GM18909 (cell line): ENCODE results near the gene GJC2.

Experiments used
- ATAC-seq: cut with Tn5 transposase; IDR thresholded peaks from one replicate; pipeline ENCODE4 v1.9.1; 2021; ENCODE audit warnings: mild to moderate bottlenecking; ENCODE audit not compliant: unreplicated experiment, poor library complexity

GJC2 gene

DNA sequence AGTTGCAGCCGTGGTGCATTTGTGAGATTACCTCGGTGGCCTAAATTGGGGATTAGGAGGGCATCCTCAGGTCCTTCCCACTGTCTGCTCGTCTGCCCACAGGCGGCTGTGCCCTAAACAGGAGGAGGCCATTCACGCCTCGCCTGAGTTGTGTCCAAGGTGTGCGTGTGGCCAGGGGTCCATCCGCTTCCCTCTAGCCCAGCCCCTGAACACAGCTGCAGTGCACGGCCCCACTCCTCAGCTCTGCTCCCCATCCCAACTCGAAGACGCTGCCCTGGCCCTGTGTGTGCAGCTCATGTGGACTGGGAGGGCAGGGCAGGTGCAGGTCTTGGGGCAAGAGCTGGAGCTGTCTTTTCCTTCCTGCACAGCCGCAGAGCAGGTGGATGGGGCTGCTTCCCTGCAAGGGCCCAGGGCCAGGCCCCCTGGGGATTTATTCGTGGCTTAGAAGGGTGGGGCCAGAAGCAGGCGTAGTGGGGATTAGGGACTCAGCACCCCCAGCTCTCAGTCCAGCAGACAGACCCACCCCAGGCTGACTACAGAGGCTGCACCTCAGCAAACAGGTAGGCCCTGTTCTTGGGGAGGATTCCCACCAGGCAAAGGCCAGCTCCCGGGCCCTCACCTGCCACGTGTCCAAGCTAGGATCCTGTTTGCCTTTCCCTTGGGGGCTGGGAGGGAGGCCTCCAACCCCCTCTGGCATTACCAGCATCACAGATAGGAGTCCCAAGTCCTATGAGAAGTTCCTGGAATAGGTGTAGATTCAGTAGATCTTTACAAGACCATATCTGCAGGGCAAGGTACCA is 5.3 kb upstream of the GJC2 start:
- no peak for ATAC-seq

DNA sequence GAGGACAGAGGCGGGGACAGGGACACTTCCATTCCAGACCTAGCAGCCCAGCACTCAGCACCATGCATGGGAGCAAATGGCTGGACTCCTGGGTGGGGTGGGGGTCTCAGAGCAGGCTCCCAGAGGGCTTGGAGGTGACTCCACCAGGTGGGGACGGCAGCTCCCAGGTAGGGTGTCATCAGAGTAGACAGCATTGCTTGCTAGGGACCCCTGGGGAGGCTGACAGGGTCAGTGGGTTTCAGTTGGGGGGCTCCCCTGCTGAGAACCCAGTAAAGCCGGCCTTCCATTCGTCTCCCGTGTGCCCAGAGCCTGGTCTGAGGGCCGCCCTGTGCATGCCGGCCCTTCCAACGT is 4.8 kb upstream of the GJC2 start:
- ATAC-seq, result no peak

DNA sequence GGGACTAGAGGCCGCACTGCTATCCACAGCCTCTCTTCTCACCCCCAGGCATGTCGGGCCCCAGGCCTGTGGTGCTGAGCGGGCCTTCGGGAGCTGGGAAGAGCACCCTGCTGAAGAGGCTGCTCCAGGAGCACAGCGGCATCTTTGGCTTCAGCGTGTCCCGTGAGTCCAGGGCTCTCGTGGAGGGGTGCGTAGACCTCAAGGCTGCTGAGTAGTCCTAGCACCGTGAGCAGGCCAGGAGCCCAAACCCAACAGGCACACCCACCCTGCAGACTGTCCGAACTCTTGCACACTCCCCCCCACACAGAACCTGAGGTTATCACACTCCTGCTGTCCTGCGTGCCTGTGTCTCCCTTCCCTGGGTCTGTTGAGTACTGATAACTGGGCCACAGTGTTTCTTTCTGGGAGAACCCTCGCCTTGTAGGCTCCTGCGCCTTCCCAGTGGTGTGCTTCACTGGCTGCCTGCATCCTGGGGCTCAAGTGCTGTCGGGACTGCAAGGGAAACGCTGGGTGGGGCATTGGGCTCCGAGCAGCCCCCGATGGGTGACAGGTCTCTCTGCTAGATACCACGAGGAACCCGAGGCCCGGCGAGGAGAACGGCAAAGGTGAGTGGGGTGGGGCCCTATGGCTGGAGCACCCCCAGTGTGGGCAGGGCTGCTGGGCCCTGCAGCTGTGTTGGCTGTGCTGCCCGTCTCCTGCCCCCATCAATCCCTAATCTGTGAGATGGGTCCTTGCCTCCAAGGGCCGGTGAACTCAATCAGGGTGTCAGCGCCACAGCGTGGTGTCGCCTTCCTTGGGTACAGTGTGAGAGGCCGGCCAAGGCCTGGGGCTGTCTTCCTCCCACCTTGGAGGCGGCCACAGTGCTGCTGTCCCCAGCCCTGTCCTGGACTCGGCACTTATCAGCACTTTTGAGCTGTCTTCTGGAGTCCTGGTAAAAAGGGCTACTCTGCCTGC is 4.0 kb upstream of the GJC2 start:
- ATAC-seq, result no peak

DNA sequence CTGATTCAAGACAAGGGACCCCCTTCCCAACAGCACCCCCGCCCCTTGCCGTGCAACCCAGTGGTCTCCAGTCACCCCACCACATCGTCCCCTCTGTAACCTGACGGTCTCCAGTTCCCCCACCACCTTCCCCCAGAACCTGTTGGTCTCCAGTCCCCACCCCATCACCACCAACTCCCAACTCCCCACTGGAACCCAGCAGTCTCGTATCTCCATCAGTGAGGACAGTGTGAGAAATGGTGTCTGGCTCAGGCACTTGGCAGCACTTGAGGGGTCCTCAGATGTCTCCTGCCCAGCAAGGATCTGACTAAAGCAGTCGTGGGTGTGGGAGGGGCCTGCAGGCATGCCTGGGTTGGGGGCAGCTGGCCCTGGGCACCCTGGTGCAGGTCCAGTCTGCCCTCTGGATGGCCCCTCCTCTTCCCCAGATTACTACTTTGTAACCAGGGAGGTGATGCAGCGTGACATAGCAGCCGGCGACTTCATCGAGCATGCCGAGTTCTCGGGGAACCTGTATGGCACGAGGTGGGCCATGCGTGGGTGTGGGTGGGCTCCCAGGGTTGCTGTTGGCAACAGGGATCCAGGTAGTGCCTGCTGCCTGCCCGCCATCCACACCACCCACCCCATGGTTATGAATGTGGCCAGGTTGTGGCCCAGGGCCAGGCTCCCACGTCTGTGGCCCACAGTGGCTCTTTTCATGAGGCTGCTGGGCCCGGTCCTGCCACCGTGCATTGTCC is 3.1 kb upstream of the GJC2 start:
- no peak for ATAC-seq

DNA sequence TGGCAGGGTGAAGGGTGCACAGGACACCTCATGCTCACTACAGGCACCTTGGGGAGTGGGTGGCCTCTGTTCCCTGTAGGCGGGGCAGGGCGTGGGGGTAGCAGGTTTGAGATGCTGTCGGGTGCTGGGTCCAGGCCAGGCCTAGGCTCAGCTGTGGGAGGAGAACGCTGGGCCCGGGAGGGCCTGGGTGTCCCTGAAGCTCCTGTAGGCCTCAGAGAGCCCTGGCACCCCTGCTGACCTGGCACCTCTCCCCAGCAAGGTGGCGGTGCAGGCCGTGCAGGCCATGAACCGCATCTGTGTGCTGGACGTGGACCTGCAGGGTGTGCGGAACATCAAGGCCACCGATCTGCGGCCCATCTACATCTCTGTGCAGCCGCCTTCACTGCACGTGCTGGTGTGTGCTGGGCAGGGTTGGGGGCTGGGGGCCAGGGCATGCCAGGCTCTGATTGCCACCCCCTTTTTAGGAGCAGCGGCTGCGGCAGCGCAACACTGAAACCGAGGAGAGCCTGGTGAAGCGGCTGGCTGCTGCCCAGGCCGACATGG is 2.5 kb upstream of the GJC2 start:
- no peak for ATAC-seq

DNA sequence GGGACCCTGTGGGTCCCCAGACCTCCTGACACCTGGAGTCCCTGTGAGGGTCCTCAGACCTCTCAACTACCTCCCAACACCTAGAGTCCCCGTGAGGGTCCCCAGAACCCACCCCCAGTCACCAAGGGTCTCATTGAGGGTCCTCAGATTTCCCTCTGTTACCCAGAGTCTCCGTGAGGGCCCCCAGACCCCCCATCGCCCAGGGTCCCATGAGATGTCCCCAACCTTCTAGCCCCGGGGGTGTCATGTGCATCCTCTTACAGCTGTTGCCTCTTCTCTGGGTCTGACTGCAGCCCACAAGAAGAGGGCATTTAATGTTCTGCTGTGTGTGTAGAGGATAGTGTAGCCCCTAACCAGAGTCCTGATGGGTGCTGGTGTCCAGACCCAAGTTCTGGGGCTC is 2.0 kb upstream of the GJC2 start:
- ATAC-seq, result no peak

DNA sequence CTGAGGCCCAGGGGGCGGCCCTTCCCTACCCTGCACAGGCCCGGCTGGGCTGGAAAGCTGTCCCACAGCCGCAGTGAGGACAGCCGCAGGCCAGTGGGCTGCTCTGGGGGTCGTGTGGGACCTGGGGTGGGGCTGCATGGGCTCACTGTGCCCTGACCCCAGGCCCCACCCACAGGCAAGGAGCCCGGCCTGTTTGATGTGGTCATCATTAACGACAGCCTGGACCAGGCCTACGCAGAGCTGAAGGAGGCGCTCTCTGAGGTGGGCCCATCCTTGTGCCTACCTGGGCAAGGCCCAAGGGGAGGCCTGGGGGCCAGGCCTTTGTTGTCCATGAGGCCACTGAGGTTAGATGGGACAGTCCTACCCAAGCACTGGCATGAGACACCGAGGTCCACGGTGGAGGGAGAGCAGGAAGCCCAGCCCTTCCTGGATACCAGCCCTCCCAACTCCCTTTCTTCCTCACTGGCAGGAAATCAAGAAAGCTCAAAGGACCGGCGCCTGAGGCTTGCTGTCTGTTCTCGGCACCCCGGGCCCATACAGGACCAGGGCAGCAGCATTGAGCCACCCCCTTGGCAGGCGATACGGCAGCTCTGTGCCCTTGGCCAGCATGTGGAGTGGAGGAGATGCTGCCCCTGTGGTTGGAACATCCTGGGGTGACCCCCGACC is 1.4 kb upstream of the GJC2 start:
- no peak for ATAC-seq

DNA sequence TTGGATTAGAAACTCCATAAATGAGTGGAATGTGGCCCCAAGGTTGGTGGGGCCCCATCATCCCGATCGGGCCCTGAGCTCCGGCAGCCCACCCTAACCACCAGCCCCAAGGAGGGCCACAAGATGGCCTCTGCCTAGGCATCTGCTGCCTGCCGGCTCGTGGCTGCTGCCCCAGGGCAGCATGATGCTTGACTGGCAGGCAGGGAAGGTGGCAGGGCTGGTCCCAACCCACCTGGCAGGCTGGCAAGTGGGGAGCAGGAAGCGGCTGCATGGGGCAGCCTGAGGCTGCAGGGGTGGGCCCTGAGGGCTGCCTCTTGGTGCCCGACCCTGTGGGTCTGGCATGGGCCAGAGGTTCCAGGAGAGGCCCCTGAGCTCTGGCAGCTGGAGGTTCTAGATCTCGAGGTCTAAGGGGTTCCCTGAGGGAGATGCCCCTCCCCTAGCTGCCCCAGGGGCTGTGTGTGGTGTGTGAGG is 760 bp upstream of the GJC2 start:
- no peak for ATAC-seq

DNA sequence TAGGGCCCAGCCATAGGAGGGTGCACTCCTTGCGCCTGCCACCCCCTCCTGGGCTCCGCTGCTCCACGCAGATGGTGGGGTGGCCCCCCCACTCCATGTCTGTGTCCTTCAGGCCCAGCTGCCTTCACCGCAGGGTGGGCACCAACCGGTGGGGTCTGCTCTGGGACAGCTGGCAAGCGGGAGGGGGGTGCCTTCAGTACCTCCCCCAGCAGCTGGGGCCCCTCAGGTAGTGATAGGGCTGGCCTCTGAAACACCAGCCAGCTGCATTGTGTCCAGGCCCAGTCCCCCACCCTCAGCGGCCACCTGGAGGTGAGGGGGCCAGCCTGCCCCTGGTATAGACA is 360 bp downstream of the GJC2 start:
- ATAC-seq, result no peak

DNA sequence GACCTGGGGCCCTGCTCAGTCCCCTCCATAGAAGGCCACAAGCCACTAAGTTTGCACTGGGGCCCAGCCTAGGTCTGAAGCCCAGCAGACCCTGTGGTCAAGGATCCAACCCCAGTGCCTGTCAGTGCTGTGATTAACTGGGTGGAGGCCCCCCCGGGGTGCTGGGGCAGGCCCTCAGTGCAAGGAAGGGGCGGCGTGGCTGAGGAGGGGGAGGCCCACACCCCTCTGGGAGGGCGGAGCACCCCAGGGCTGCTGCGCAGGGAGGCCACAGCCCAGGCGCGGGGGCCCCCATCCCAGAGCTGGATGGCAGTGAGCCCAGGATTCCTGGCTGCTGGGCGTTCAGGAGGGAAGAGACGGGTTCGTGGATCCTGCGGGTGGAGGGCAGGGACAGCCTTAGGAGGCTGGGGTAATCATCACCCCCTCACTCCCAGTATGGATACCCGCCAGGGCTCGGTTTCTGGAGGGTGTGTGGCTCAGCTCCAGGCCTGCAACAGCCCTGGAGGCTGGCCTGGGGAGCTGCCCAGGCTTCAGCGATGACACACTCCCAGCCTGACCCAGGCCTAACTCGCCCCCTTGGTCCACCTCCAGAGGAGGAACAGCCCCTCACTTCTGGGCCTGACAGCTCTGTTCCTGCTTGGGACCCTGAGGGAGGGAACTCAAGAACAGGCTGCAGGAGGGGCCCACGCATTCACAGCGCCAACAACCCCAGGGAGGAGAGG is 890 bp downstream of the GJC2 start:
- no peak for ATAC-seq

DNA sequence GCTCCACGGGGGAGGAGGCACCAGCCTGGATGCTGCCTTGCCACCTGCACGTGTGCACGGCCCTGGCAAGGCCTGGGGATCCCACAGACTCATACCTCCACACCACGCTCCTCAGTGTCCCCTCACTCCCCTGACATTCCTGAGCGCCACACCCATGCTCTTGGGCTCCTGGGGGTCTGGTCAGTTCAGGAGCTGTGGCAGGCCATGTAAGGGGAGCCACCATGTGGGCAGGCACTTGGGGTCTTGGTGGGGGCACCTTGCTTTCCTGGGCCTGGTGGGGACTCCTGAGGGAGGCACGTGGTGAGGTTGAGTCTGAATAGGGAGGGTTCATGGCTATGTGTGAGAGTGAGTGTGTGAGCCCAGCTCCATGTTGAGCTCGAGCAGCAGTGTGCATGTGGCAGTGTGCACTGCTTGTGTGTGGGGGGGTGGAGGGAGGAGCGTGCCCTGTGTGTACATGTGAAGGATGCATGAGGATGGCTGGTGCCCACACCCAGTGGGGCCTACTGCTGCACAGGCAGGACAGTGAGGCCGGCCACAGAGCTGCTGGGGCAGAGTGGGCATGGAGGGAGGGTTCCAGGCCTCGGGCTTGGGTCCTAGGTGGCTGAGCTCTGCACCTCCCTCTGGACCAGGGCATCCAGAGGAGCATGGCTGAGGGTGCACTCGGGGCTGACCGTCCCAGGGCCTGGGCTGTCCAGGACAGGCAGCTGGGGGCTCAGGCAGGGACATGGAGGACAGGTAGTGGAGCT is 1.6 kb downstream of the GJC2 start:
- ATAC-seq, result no peak

DNA sequence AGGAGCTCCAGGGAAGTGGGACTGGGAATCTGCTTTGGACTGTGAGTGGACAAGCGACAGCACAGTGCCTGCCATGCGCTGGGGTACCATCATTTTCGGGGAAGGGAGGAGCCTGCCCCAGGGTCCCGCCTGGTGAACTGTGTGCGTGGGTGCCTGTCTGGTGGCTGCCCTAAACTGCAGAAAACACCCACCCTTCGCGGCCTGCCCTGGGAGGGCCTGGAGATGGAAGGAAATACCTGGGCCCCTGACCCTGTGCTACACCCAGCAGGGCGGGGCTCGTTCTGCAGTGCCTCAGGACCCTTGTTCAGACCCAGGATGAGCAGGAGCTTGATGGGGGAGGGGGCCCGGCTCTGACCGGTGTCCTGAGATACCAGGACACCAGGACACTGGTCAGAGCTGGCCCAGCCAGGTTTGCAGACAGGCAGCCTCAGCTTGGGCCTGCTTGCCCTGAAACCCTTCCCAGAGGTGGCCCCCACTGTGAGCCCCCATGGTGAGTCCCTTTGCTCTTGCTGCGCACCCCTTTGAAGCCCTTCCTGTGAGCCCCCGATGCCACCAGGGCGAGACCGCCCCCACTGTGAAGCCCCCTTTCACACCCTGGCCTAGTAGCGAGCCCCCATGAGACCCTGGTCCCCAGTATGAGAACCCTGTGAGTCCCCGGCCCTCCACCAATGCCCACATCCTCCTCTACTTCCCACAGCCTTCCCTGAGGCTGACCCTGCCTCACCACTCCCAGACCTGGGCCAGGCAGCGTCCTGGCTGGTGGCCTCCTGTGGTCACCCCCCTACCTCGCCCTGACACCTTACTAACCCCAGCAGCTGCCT is 2.6 kb downstream of the GJC2 start:
- ATAC-seq, result no peak

DNA sequence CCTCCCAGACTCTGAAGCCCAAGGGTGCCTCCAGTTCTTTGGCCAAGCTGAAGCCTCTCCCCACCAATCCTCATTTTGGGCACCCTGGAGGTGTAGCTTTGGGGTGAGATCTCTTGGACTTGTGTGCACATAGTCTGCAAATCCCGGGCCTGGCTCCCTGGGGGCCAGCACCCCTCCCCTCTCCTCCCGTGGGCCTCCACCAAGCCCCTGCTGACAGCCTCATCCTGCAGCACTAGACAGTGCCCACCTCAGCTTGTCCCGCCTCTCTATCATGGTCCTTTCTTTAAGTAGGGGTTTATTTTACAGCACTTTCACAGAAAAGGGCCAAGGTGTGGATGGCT is 3.2 kb downstream of the GJC2 start:
- no peak for ATAC-seq

DNA sequence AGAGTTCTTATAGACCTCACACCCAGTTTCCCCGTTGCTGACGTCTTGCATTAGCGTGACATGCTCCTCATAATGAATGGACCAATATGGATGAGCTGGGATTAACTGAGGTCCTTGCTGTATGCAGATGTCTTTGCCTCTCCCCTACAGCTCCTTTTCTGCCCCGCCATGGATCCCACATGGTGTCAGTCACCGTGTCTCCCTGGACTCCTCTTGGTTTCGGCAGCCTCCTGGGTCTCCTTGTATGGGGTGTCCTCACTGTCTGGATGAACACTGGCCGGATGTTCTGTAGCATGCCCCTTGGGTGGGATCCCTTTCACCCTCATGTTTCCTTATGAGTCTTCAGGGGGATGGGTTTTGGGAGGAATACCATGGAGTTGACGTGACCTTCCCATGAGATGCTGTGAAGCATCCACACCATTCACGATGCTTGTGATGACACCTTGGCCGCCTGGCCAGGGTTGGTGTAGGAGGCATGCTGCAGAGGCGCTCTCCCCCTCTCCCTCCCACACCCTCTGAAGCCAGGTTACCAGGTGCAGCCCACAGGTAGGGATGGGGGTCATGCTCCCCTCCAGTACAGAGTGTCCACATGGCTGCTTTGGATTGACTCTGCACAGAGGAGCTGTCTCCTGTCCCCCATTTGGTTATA is 4.4 kb downstream of the GJC2 start:
- no peak for ATAC-seq

DNA sequence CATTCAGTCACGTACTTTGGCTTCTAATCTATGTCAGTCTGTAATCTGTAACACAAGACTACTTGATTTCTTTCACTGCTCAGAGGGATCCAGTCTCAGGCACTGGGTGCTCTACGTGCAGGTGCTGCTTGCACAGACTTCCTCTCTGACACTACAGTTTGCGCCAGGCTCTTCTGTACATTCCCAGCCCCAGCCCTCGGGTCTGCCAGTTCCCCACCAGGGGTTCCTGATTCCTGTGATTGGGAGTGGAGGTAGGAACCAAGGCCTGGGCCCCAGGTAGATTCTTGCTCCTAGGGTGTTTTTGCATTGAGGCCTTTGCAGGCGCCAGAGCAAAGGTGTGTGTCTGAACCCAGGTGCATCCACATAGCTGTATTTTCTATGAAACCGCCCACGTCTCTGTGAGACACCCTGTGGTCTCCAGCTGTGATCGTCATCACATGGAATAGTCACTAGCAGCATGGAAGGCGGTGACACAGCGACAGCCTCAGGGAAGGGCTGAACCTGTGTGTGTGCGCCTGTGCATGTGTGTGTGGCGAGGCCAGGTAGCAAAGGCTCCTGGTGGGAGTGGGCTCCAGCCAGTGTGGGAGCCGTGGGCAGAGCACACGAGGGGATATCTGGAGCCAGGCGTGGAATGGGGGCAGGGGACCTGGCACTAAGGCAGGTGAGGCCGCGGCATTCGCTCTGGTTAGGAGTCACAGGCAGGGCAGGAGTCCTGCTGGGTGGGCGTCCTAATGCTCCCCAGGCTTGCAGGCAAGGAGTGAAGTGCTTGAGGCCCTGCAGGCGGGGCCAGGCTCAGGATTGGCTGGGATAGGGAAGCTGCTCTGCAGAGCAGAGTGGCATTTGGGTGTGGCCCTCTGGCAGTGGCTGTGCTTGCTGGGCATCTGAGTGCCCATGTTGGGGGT is 5.2 kb downstream of the GJC2 start:
- no peak for ATAC-seq

DNA sequence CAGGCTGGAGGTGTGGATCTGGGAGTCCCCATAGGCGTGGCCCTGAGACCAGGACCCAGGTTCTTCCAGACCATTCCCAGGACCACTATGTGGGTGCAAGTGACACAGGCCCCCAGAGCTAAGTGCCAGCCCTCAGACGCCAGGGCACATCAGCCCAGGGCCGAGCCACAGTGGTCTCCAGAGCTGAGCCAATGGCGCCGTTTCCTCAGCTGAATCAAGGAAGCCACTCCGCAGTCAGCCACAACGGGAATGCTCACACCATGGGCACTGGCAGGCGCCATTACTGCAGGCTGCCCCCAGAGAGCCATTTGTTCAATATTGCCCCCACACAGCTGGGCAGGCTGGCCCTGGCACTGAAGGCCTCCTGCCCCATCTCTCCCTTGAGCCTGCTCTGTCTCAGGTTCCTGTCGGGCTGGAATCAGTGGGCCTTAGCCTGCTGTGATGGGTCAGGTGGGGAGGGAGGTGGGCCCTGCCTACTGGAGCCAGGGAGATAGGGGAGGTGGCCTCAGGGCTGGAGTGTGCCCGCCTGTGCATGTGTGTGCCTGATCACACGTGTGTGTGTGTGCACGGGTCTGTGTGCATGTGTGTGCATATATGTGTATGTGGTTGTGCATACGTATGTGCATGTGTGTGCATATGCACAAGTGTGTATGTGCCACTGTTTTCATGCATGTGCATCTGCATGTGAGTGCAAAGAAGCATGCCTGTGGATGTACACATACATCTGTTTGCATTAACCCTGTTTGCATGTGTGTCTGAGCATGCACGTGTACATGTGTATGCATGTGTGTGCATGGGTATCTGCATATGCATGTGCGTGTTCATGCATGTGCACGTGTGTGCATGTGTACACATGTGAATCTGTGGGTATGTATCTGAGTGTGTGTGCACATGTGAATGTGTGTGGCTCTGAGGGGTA is 6.1 kb downstream of the GJC2 start:
- ATAC-seq, result no peak
